GM19468 (cell line): ENCODE measurements around the gene GATB.
"Not testable (repeated sequence)": the region's sequence is repeated elsewhere in the genome, so short reads cannot be mapped to it uniquely, and the experiment has no call there.

Experiments used
- ATAC-seq: cut with Tn5 transposase; IDR thresholded peaks from one replicate; pipeline ENCODE4 v1.9.1; 2021; ENCODE audit warnings: mild to moderate bottlenecking, moderate library complexity, moderate number of reproducible peaks; ENCODE audit not compliant: unreplicated experiment; ENCODE audit errors: extremely low read depth

The GATB gene

DNA sequence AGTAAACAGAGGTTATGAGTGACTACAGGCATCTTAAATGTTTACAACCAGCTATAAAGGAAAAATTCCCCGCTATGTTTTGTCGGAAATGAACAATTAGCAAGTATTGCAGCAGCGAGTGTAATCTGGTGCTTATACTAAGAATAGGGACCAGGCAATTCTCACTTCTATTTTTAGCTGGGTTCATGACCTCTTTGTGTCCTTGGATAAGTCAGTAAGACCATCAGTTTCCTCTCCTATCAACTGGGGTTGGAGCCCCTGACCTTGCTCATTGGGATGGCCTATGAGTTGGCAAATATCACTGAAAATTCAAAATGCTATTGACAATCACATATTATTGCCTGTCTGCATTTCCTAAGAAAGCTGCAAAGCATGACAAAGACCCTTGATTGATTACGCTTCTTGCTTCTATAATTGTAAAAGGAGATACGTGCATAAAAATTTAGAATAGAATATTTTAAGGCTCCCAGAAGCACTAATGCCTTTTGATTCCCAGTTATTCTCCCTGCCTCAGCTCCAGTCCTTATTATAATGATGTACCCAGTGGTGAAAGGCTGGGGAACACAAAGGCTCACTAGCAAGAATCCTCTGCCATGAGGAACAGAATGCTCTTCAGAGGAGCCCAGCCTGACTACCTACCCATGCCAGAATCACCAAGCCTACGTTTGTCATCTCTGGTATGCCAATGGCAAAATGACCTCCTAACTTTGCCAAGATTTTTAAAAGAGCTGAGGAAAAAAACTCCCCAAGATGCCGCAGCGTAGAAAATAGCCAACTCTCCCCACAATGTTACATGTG lies 21.9 kb downstream of the GATB start:
- ATAC-seq: no peak

DNA sequence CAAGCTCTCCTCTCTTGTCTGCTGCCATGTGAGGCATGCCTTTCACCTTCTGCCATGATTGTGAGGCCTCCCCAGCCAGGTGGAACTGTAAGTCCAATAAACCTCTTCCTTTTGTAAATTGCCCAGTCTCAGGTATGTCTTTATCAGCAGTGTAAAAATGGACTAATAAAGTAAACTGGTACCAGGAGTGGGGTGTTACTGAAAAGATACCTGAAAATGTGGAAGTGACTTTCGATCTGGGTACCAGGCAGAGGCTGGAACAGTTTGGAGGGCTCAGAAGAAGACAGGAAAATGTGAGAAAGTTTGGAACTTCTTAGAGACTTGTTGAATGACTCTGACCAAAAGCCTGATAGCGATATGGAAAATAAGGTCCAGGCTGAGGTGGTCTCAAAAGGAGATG lies 24.0 kb downstream of the GATB start:
- ATAC-seq: not testable (repeated sequence)

DNA sequence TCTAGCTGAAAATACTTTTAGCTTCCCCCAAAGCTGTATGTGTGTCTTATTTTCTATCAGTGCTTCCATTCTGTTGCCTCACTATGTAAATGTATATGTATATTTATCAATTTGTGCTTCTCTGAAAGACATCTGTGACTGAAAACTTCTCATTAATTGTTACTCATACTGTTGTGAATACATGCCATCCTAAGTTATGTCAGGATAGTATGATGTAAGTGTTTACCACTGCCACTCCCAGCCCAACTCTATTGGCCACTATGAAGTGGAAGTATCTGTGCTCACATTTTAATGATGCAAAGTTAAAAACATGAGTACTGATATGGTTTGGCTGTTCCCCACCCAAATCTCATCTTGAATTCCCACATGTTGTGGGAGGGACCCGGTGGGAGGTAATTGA lies 24.4 kb downstream of the GATB start:
- ATAC-seq: no peak

DNA sequence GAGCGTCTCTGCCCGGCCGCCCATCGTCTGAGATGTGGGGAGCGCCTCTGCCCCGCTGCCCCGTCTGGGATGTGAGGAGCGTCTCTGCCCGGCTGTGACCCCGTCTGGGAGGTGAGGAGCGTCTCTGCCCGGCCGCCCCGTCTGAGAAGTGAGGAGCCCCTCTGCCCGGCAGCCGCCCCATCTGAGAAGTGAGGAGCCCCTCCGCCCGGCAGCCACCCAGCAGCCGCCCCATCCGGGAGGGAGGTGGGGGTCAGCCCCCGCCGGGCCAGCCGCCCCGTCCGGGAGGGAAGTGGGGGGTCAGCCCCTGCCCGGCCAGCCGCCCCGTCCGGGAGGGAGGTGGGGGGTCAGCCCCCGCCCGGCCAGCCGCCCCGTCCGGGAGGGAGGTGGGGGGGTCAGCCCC lies 29.1 kb downstream of the GATB start:
- ATAC-seq: not testable (repeated sequence)

DNA sequence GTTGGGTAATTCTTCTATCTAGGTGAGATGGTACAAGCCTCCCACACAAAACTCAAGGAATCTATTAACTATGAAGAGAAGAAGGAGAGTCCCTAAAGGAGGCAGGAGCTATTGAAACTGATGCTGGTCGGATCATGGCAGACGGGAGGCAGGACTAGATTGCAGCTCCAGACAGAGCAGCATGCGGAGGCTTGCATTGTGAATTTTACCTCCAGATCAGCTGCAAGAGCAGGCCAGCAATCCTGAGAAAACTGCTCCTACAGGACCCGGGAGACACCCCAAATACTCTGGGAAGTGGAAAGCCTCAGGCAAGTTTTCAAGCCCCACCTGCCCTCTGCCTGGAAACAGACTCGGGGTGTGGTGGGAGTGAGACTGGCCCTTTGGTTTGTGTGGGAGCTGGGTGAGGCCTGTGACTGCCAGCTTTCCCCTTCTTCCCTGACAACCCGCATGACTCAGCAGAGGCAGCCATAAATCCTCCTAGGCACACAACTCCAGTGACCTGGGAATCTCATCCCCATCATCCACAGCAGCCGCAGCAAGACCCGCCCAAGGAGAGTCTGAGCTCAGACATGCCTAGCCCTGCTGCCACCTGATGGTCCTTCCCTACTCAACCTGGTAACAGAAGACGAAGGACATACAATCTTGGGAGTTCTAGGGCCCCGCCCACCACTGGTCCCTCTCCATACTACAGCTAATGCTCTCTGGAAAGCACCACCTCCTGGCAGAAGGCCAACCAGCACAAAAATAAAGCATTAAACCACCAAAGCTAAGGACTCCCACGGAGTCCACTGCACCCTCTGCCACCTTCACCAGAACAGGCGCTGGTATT lies 30.9 kb downstream of the GATB start:
- ATAC-seq: no peak

DNA sequence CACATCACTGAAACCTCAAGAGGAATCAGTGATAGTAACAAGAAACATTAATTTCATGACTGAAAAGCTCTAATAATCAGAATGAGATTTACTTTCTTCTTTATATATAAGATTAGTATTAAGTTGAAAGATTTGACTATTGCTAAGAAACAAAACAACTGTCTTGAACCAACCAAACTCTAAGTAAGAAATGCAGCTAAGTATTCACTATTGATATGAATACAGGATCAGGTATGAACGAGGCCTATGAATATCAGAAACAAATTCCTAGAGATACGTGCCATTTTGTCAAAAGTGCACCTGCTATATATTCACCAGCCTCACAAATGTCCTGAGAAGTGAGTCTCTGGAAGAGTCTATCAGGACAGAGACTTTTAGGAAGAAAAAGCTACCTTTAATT lies 32.1 kb downstream of the GATB start:
- no peak for ATAC-seq

DNA sequence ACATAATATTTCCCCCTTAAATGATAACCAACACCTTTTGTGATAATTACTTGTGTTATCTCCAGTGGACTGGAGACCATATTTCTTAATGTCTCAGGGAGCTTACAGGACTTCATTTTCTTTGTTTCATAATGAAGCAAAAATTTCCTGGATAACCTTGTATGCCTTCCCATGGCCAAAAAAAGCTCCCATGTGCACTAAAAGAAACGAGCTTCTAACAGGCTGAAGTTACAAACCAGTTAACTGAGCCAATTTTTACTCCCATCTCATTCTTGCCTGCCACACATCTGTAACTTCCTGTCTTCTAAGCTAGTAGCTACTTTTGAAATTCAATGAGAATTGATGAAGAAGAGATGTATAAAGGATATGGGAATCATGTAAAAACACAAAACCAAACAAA lies 32.8 kb downstream of the GATB start:
- no peak for ATAC-seq

DNA sequence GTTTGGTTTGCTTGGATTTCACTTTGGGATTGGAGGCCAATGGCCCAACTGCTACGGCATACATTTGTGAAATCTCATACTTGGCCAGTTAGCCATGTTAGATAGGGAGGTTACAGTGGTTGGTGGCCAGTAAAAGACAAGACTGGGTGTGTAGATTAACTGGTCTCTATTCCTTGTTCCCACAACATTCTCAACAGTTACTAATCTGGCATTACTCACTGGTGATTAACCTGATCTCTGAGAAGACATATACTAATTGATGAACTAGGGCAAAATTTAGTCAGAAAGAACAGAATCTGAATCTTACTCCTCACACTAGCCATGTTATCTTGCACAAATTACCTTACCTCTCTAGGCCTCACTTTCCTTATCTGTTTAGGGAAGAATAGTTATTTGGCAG lies 33.4 kb downstream of the GATB start:
- ATAC-seq: no peak

DNA sequence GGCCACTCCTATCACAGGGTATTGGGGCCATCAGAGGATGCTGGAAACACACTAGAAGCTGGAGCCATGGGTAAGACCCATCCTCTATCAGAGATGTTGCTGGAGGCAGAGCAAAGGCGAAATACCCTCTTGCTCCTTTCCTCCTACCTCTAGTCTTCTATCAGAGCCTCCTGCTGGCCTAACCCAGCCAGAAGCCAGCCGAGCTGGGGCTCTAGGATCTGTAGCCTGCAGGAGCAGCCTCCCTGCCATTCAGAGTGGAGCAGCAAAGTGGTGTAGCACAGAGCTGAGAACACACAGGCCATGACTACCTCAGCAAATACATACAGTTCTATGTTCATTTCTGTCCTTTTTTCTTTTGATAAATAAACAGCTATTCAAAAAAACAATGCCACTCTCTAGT lies 35.7 kb downstream of the GATB start:
- no peak for ATAC-seq

DNA sequence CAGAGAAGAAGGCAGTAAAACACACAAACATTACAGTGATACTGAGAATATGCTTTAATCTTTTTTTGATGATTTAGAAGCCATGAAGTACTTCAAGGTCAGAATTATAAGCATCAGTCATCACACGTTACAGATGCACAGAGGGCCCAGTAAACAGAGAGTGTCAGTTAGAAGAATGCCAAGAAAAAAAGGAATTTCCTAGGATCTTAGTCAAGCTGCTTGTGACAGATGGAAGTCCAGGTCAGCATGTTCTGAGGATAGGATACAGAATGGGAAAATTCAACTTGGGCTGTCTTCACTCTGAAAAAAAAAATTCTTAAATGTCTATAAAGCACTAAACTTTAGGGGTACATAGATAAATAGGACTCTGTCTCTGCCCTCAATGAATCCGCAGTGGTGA lies 38.9 kb downstream of the GATB start:
- ATAC-seq: no peak

DNA sequence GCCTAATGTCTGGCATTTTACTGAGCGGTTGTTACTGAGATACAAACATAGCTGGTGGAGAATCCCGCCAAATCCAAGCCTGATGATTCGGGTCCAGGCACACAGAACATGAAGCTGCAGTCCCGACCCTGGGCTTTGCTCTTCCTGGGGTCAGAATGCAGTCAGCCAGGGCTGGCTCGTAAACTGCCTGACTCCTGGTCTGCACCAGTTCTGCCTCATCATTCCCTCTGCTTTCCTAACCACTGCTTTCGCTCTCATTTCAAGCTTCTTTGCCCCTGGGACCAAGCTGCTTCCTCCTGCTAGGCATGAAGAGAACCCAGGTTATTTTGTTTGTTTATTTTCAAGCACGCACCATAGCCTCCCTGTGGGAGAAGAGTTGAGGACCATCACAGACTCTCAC lies 39.3 kb downstream of the GATB start:
- ATAC-seq: no peak

DNA sequence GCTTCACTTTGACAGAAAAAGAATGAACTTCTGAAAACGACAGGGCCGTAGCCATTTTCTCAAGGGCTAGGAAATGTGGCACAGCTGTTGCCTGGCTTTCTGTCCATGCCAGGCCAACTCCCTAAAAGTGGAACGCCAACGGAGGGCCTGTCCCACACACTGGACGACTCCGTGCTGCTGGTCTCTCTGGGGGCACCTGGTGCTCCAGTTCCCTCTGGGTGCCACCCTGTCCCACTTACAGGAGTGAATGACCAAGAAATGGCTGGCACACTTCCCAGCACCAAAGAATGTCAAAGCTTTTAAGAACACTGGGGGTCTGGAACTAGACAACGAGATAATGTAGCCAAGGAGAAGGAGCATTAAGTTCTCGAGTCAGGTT lies 40.9 kb downstream of the GATB start:
- no peak for ATAC-seq

DNA sequence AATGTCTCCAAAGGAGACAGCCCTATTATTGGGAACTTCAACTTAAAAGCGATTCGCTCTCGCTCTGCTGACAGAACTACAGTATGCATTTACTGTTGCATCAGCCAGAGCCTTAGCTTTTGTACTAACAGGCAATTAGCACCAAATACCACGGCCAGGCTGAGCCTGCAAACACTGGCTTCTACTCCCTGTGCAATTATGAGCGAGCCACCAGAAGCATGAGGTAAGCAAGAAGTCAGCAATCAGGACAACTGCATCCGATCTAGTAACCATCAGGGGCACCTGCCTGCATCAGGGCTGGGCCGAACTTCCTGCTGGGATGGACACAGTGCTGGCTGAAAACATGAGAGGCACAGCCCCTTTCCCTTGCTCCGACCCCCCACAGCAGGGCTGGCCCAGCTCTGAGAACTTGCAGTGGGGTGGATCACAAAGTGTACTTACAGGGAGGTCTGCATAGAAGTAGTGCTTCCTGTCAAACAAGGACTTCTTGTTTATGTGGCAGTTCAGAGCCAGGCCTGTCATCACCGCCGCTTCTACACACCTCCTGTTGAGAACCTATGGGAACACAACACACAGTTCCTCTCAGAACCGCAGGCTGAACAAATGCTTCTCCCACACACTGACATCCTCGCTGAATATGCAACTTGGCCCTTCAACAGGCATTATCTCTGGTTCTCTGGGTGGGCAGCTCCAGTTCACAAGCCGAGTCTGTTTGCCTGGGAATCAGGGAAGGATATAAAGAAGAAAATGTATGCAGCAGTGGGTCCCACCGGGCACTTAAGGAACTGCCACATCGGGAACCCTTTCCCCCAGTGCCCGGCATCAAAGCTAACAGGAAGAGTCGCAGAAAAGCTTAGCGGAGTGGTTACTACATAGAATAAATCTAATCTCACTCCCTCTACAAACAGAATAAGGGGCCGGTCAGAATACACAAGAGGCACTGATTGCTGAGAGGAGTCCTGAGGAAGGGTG lies 41.5 kb downstream of the GATB start:
- ATAC-seq: no peak

DNA sequence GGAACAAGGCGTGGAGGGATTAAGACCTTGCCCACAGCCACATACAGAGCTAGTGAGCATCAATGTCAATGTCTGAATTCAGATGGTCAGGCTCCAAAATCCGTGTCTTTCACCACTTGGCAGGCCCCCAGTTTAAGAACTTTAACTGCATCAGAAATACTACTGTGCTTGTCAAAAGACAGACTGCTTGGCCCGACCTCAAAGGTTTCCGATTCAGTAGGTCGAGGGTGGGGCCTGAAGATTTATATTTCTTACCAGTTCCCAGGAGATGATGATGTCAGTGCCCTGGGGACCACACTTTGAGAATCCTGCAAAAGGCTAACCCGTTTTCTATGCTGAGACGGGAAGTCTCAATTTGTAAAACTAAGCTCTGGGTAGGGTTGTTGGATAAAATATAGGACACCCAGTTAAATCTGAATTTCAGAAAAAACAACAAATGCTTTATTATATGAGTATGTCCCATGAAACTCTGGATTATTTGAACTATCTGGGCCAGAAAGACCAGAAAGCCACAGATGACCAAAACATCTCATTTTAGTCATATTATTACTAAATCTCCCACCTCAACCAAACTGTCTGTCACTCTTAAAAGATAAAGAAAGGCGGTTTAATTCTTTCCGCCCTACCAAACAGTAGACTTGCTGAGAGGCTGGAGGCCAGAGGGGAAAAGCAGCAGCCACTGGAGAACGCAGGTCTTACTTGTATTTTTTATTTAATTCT lies 42.7 kb downstream of the GATB start:
- ATAC-seq: no peak

DNA sequence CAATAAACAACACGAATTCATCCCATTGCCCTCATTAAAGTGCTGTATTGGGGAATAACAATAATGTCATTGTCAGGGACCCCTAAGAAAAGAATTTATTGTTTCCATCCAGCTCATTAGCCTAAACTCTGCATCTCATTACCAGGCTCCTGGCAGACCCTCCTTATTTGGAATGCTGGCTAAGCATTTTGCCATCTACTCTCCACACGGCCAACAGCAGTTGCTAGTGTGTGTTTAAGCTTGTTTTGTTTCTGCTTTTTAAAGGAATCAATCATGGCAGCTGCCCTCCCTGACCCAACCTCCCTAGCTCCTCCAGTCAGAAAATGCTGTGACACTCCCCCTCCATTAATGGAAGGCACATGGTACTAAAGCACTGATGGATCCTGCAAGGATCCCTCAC lies 43.5 kb downstream of the GATB start:
- ATAC-seq: no peak

DNA sequence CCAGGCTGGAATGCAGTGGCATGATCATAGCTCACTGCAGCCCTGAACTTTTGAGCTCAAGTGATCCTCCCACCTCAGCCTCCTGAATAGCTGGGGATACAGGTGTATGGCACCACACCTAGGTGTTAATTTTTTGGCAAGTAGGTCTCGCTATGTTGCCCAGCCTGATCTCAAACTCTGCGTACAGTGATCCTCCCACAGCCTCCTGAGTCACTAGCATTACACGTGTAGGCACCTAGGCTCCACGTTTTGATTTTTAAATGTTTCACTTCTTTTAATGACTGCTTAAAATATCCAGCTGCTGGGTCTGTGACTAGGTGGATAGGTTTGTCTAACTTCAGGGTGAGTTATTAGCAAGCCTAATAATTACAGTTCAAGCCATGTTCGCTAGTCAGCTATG lies 44.5 kb downstream of the GATB start:
- no peak for ATAC-seq

DNA sequence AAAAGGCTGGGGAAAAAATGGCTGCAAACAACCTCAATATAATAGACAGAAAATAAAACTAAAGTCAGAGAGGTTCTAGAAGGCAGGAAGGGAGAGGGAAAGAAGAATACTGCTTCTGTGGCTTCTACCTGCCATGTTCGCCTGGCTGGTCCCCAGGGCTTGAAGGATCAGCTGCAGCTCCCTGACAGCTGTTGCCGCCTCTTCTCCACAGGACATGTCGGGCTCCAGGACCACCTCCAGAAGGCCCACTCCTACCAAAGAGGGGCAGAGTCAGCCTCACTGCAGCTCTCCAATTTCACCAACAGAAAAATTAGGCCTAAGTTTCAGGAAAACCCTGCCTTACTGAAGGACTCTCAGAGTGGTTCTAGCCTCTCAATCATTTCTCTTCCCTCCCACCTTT lies 44.9 kb downstream of the GATB start:
- no peak for ATAC-seq

DNA sequence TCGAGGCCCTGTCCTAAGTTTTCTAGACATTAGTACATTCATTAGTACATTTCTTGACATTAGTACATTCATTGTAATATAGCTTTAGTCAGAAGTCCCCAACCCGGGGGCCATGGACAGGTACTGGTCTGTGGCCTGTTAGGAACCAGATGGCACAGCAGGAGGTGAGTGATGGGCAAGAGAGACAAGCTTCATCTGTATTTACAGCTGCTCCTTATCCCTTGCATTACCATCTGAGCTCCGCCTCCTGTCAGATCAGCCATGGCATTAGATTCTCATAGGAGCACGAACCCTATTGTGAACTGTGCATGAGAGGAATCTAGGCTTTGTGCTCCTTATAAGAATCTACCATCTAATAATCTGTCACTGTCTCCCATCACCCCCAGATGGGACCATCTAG lies 48.0 kb downstream of the GATB start:
- no peak for ATAC-seq

DNA sequence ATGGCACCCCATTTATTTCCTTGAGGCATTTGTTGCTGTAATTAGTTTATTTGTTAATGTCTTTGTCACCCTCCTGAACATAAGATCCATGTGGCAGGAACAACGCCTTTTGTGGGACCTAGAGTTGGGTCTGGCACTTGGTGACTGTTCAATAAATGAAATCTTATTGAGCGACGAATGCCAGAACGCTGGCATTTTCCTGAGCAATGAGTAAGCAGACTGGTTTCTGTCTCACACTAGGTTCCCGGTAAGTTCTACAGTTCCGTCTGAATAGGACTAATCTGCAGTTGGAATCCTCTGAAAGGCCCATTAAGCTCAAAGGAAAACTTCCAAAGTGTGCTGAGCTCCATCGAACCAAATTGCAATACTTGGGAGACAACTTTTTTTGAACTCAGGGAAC lies 49.2 kb downstream of the GATB start:
- ATAC-seq: no peak

DNA sequence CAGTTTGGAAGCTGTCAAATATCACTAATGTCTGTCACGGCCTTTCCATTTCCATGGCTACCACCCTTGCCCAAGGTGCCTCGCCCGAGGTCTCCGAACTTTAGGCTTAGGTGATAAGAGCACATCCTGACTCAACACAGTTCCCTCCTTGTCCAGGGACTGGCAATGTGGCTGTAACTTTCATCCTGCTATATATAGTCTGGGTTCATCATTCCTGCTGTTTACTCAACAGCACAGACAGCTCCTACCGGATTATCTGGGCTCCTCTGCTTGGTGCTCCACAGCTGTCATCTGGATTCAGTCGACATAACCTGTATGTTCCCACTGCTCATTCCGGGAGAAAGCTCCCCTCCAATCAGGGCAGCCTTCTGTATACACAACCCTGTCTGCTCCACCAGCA lies 51.2 kb downstream of the GATB start:
- no peak for ATAC-seq
